ENCODE results near the gene FOXJ1. TPM values are rescaled to one million over a fixed set of nuclear protein-coding genes. Genes with fewer than 3 reads are reported as not detected.
A peak's percentile ranks its signal among the peaks of the same experiment; 100 is the strongest.

The FOXJ1 gene
- total and polyA plus RNA-seq, 2 of the 13 experiments (the other 11 are each of a cell fraction or from before 2014, with no cell fraction given): 0.98 to 1.6 TPM

GRCh38 chr17:76121932-76122430 is 19.1 kb downstream of the FOXJ1 start:
- H2AFZ ChIP-seq (ENCODE audit: low read length): no peak overlapping the region
- DNase-seq (ENCODE audit: low spot score) (no peak), ATAC-seq (no peak), FAIRE-seq (no peak)
- no peak overlapping the region for H3K4me3 ChIP-seq (replicated peaks in 1 of 3; ENCODE audit: insufficient read depth in 1 of 3, low read depth in 2 of 3, low read length in 3 of 3)
- ChIA-PET CTCF (ENCODE audit: low intra/inter-chr PET ratio, low total read pairs) (interaction anchor here (1.2 to 5.1 kb wide), 6 partner anchors 25 to 157 kb away, joined by 4 to 78 read pairs (median 28); no protein-coding TSS in a partner anchor), POLR2A (no interaction called here)
- intact Hi-C loops (cut with micrococcal nuclease; ENCODE audit: unreplicated experiment) (loop anchor here (1.0 kb wide), 3 partner anchors 31 to 157 kb away; no protein-coding TSS in a partner anchor), in situ Hi-C loops (cut with HindIII; ENCODE audit: extremely low pct_ligation_motif_present, low pct_unique_long_range_greater_than_20kb) (loop anchor here (5.0 kb wide), 2 partner anchors 35 to 155 kb away; no protein-coding TSS in a partner anchor)
- H3K79me2 ChIP-seq (ENCODE audit: insufficient read depth, low read length): no peaks in the 10 kb centered on the region
- H3K4me1 ChIP-seq (ENCODE audit: insufficient read depth, low read length): peaks cover 28% of the 10 kb centered on the region
- no peak overlapping the region for H3K9ac ChIP-seq (ENCODE audit: insufficient read depth, low read depth, low read length)
- no TSS peak for BruUV-seq (replicated peaks)
- H3K9me3 ChIP-seq (ENCODE audit: low read length): no peaks in the 10 kb centered on the region
- no peaks in the 10 kb centered on the region for H4K20me1 ChIP-seq (ENCODE audit: insufficient read depth, low read length)
- H3K36me3 ChIP-seq (replicated peaks in 1 of 2; ENCODE audit: control insufficient read depth in 1 of 2, insufficient read depth in 2 of 2, low read length in 2 of 2): no peaks in the 10 kb centered on the region
- peaks cover 0 to 13% of the 10 kb centered on the region in 2 experiments; a peak in 3 of 5 replicates for H3K27me3 ChIP-seq (ENCODE audit: control insufficient read depth in 1 of 2, insufficient read depth in 2 of 2, low read length in 2 of 2)
- H3K4me2 ChIP-seq (ENCODE audit: low read depth, low read length): no peak overlapping the region
- WGBS (ENCODE audit: low lambda C conversion rate): 85% methylated on average over 37 of the region's 42 CpGs
- H3K27ac ChIP-seq (ENCODE audit: extremely low read length, insufficient read depth, low read length): no peak overlapping the region
- TF ChIP-seq MXD1 (CRISPR knock-in tag; IDR thresholded peaks at IDR 0.05): peak; percentile 44; the same call in 1 of the 2 replicates
- TF ChIP-seq THAP8 (CRISPR knock-in tag; IDR thresholded peaks at IDR 0.05; ENCODE audit: borderline replicate concordance): no peak
- no peak for TF ChIP-seq EEA1 (CRISPR knock-in tag; IDR thresholded peaks at IDR 0.05; ENCODE audit: borderline replicate concordance)
- TF ChIP-seq, protein P1, sequence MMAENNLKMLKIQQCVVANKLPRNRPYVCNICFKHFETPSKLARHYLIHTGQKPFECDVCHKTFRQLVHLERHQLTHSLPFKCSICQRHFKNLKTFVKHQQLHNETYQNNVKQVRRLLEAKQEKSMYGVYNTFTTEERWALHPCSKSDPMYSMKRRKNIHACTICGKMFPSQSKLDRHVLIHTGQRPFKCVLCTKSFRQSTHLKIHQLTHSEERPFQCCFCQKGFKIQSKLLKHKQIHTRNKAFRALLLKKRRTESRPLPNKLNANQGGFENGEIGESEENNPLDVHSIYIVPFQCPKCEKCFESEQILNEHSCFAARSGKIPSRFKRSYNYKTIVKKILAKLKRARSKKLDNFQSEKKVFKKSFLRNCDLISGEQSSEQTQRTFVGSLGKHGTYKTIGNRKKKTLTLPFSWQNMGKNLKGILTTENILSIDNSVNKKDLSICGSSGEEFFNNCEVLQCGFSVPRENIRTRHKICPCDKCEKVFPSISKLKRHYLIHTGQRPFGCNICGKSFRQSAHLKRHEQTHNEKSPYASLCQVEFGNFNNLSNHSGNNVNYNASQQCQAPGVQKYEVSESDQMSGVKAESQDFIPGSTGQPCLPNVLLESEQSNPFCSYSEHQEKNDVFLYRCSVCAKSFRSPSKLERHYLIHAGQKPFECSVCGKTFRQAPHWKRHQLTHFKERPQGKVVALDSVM (CRISPR knock-in tag; IDR thresholded peaks at IDR 0.05): no peak
- TF ChIP-seq BRD4 (CRISPR knock-in tag; IDR thresholded peaks at IDR 0.05): no peak
- TF ChIP-seq HOXA7 (CRISPR knock-in tag; IDR thresholded peaks at IDR 0.05): 0 out of 2 replicates have a peak, but pooled peaks have one; percentile 51
- 0 out of 2 replicates have a peak, but pooled peaks have one; percentile 41 for TF ChIP-seq ZNF709 (CRISPR knock-in tag; IDR thresholded peaks at IDR 0.05)
- TF ChIP-seq HIVEP1 (CRISPR knock-in tag; IDR thresholded peaks at IDR 0.05): 0 out of 2 replicates have a peak, but pooled peaks have one; percentile 17
- TF ChIP-seq ZBTB21 (CRISPR knock-in tag; IDR thresholded peaks at IDR 0.05): no peak
- no peak for TF ChIP-seq ZFP82 (CRISPR knock-in tag; IDR thresholded peaks at IDR 0.05; ENCODE audit: borderline replicate concordance)
- no peak for TF ChIP-seq ZNF296 (CRISPR knock-in tag; conservative IDR thresholded peaks at IDR 0.05)
- no peak for TF ChIP-seq ZNF577 (CRISPR knock-in tag; IDR thresholded peaks at IDR 0.05; ENCODE audit: borderline replicate concordance, low read depth)
- TF ChIP-seq ZBTB10 (CRISPR knock-in tag; IDR thresholded peaks at IDR 0.05; ENCODE audit: borderline replicate concordance): no peak
- no peak for TF ChIP-seq ERF (CRISPR knock-in tag; IDR thresholded peaks at IDR 0.05)
- TF ChIP-seq, protein P2, sequence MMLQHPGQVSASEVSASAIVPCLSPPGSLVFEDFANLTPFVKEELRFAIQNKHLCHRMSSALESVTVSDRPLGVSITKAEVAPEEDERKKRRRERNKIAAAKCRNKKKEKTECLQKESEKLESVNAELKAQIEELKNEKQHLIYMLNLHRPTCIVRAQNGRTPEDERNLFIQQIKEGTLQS (CRISPR knock-in tag; IDR thresholded peaks at IDR 0.05): no peak
- no peak for TF ChIP-seq ZNF83 (CRISPR knock-in tag; IDR thresholded peaks at IDR 0.05; ENCODE audit: borderline replicate concordance)
